GM10248 (cell line): ENCODE measurements around the gene SEMA6A.

Source experiments
- CTCF ChIA-PET: fragments of 300-600 bp; sonication (Branson Sonifier 250); formaldehyde crosslinking; extraction: SDS; loops from one replicate; lab custom pipeline; 2021; ENCODE audit warnings: antibody characterized with exemption; lab: Yijun Ruan, JAX
- POLR2A ChIA-PET: fragments of 350-650 bp; sonication (Branson Sonifier 250); formaldehyde crosslinking; extraction: SDS; loops from one replicate; lab custom pipeline; 2020; ENCODE audit warnings: antibody characterized with exemption; lab: Yijun Ruan, JAX
- DNase-seq: peaks from one replicate; pipeline ENCODE4 v3.0.0; 2012; ENCODE audit errors: extremely low spot score
- CTCF ChIP-seq: IDR thresholded peaks from 2 replicates; pipeline ENCODE4 v1.5.1; 2012; ENCODE audit warnings: mild to moderate bottlenecking, low read depth; ENCODE audit errors: extremely low read depth, missing control alignments, control extremely low read depth

Gene SEMA6A

GRCh38 chr5:116394186-116394867 is 180.3 kb downstream of the SEMA6A start:
- CTCF ChIA-PET = interaction anchor here (1.6 kb wide), 1 partner anchor 10 kb away, joined by 3 read pairs; no protein-coding TSS in a partner anchor
- TF ChIP-seq CTCF = no peak
- no peak for DNase-seq
- POLR2A ChIA-PET = no interaction called here
